Measurements from ENCODE around the gene RASL10A.
"Not testable (repeated sequence)": the region's sequence is repeated elsewhere in the genome, so short reads cannot be mapped to it uniquely, and the experiment has no call there.

The RASL10A gene

DNA sequence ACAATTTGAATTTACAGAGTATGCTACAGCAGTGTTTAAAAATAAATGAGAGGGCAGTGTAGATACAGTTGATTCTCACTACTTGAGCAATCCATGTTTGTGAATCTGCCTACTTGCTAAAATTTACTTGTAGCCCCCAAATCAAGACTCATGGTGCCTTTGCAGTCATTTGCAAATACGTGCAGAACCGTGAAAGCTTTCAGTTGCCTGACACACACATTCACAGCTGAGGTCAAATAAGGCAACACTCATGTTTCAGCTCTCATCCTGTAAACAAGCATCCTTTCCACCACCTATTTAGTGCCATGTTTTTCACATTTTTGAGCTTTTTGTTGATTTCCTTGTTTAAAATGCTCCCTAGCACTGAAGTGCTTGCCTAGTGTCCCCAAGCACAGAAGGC lies 32.5 kb upstream of the RASL10A start:
- Histone ChIP-seq H3K27me3 (ENCODE audit: insufficient read depth, low read length, poor library complexity, severe bottlenecking) (no peaks in the 10 kb centered on the region), H3K9me2 (replicated peaks; ENCODE audit: low read depth, low read length) (no peaks in the 10 kb centered on the region), H3K4me3 (ENCODE audit: low read length, poor library complexity, severe bottlenecking) (no peak overlapping the region), H3K9me3 (ENCODE audit: insufficient read depth, low read depth, low read length) (no peaks in the 10 kb centered on the region), H3K9ac (ENCODE audit: low read depth, low read length, poor library complexity, severe bottlenecking) (no peak overlapping the region), H3K36me3 (ENCODE audit: insufficient read depth, low read length) (peaks cover 81% of the 10 kb centered on the region; the same call in 1 of the 2 replicates), H4K20me1 (ENCODE audit: insufficient read depth, low read length, poor library complexity, severe bottlenecking) (no peaks in the 10 kb centered on the region), H3K79me2 (ENCODE audit: insufficient read depth, low read length) (no peaks in the 10 kb centered on the region), H2AFZ (ENCODE audit: low read length) (no peak overlapping the region), H3K4me1 (ENCODE audit: insufficient read depth, low read length, poor library complexity, severe bottlenecking) (no peaks in the 10 kb centered on the region), H3F3A (ENCODE audit: low read depth) (no peaks in the 10 kb centered on the region), H3K4me2 (ENCODE audit: low read depth, low read length, poor library complexity, severe bottlenecking) (no peak overlapping the region)
- TF ChIP-seq, protein P1, sequence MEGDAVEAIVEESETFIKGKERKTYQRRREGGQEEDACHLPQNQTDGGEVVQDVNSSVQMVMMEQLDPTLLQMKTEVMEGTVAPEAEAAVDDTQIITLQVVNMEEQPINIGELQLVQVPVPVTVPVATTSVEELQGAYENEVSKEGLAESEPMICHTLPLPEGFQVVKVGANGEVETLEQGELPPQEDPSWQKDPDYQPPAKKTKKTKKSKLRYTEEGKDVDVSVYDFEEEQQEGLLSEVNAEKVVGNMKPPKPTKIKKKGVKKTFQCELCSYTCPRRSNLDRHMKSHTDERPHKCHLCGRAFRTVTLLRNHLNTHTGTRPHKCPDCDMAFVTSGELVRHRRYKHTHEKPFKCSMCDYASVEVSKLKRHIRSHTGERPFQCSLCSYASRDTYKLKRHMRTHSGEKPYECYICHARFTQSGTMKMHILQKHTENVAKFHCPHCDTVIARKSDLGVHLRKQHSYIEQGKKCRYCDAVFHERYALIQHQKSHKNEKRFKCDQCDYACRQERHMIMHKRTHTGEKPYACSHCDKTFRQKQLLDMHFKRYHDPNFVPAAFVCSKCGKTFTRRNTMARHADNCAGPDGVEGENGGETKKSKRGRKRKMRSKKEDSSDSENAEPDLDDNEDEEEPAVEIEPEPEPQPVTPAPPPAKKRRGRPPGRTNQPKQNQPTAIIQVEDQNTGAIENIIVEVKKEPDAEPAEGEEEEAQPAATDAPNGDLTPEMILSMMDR (conservative IDR thresholded peaks at IDR 0.05; ENCODE audit: low read length): no peak
- no peak for TF ChIP-seq EZH2phosphoT487 (IDR thresholded peaks at IDR 0.05; ENCODE audit: borderline replicate concordance)

DNA sequence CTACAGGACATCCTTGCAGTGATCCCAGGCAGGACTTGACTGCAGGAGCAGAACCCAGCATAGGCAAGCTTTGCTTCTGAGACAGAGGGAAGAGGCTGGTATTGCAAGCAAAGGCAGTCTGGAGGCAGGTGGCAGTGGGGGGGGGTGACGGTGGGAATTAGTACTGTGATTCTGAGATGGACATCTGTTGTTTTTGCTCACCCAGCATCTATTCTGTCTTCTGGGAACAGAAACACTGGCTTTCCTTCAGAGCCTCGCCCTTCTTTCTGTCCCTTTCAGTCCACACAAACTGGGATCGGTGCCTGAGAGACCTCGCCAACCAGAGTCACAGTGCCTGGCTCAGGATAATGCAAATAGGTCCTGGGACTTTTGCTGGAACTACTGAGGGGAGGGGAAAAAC lies 31.2 kb upstream of the RASL10A start:
- Histone ChIP-seq H2AFZ (ENCODE audit: low read length) (no peak overlapping the region), H3K9me2 (replicated peaks; ENCODE audit: low read depth, low read length) (no peaks in the 10 kb centered on the region), H3K9ac (ENCODE audit: low read depth, low read length, poor library complexity, severe bottlenecking) (no peak overlapping the region), H3K9me3 (ENCODE audit: insufficient read depth, low read depth, low read length) (no peaks in the 10 kb centered on the region), H3K36me3 (ENCODE audit: insufficient read depth, low read length) (peaks cover 81% of the 10 kb centered on the region; the same call in 1 of the 2 replicates), H3K4me1 (ENCODE audit: insufficient read depth, low read length, poor library complexity, severe bottlenecking) (no peaks in the 10 kb centered on the region), H4K20me1 (ENCODE audit: insufficient read depth, low read length, poor library complexity, severe bottlenecking) (no peaks in the 10 kb centered on the region), H3K4me3 (ENCODE audit: low read length, poor library complexity, severe bottlenecking) (no peak overlapping the region), H3K27me3 (ENCODE audit: insufficient read depth, low read length, poor library complexity, severe bottlenecking) (no peaks in the 10 kb centered on the region), H3F3A (ENCODE audit: low read depth) (no peaks in the 10 kb centered on the region), H3K4me2 (ENCODE audit: low read depth, low read length, poor library complexity, severe bottlenecking) (no peak overlapping the region), H3K79me2 (ENCODE audit: insufficient read depth, low read length) (no peaks in the 10 kb centered on the region)
- no peak for TF ChIP-seq EZH2phosphoT487 (IDR thresholded peaks at IDR 0.05; ENCODE audit: borderline replicate concordance)
- TF ChIP-seq, protein P1 (conservative IDR thresholded peaks at IDR 0.05; ENCODE audit: low read length): no peak

DNA sequence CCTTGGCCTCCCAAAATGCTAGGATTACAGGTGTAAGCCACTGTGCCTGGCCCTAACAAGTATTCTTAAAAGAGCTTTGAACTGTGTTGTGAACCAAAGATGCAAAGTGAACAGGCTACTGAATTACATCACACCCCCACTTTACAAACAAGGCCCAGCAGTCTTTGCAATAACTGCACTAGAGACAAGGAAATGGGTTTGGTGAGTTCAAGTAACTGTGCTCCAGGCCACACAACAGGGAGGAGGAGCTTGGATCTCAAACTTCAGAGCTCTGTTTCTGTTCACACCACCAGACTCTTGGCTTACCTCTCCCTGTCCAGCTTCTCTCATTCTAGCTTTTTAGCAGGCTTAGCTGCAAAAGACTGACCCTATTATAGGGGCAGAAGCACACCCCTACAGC lies 30.4 kb upstream of the RASL10A start:
- TF ChIP-seq, protein P1 (conservative IDR thresholded peaks at IDR 0.05; ENCODE audit: low read length): no peak
- TF ChIP-seq EZH2phosphoT487 (IDR thresholded peaks at IDR 0.05; ENCODE audit: borderline replicate concordance): no peak
- Histone ChIP-seq H3K36me3 (ENCODE audit: insufficient read depth, low read length) (peaks cover 81% of the 10 kb centered on the region; the same call in 1 of the 2 replicates), H3K9me2 (replicated peaks; ENCODE audit: low read depth, low read length) (no peaks in the 10 kb centered on the region), H3K4me1 (ENCODE audit: insufficient read depth, low read length, poor library complexity, severe bottlenecking) (no peaks in the 10 kb centered on the region), H4K20me1 (ENCODE audit: insufficient read depth, low read length, poor library complexity, severe bottlenecking) (no peaks in the 10 kb centered on the region), H3F3A (ENCODE audit: low read depth) (no peaks in the 10 kb centered on the region), H2AFZ (ENCODE audit: low read length) (no peak overlapping the region), H3K79me2 (ENCODE audit: insufficient read depth, low read length) (no peaks in the 10 kb centered on the region), H3K27me3 (ENCODE audit: insufficient read depth, low read length, poor library complexity, severe bottlenecking) (no peaks in the 10 kb centered on the region), H3K4me2 (ENCODE audit: low read depth, low read length, poor library complexity, severe bottlenecking) (no peak overlapping the region), H3K4me3 (ENCODE audit: low read length, poor library complexity, severe bottlenecking) (no peak overlapping the region), H3K9ac (ENCODE audit: low read depth, low read length, poor library complexity, severe bottlenecking) (no peak overlapping the region), H3K9me3 (ENCODE audit: insufficient read depth, low read depth, low read length) (no peaks in the 10 kb centered on the region)

DNA sequence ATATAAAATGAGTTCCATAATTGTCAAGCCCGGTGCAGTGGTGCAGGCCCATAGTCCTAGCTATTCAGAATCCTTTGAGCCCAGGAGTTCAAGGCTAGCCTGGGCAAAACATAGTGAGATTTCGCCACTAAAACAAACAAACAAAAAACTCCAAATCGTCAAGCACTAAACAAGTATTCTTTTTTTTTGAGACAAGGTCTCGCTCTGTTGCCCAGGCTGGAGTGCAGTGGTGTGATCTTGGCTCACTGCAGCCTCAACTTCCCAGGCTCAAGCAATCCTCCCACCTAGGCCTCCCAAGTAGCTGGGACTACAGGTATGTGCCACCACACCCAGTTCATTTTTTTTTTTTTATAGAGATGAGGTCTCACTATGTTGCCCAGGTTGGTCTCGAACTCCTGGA lies 29.4 kb upstream of the RASL10A start:
- peaks cover 80% of the 10 kb centered on the region; the same call in 1 of the 2 replicates for H3K36me3 ChIP-seq (ENCODE audit: insufficient read depth, low read length)
- H4K20me1 ChIP-seq (ENCODE audit: insufficient read depth, low read length, poor library complexity, severe bottlenecking); H3K9ac ChIP-seq (ENCODE audit: low read depth, low read length, poor library complexity, severe bottlenecking); H3K79me2 ChIP-seq (ENCODE audit: insufficient read depth, low read length); H2AFZ ChIP-seq (ENCODE audit: low read length); H3F3A ChIP-seq (ENCODE audit: low read depth); H3K4me3 ChIP-seq (ENCODE audit: low read length, poor library complexity, severe bottlenecking); H3K9me3 ChIP-seq (ENCODE audit: insufficient read depth, low read depth, low read length); H3K4me1 ChIP-seq (ENCODE audit: insufficient read depth, low read length, poor library complexity, severe bottlenecking); H3K27me3 ChIP-seq (ENCODE audit: insufficient read depth, low read length, poor library complexity, severe bottlenecking); H3K4me2 ChIP-seq (ENCODE audit: low read depth, low read length, poor library complexity, severe bottlenecking); H3K9me2 ChIP-seq (replicated peaks; ENCODE audit: low read depth, low read length): not testable (repeated sequence)
